Sigmoid colon (tissue), 4 donors: ENCODE measurements around the gene RNF169.
"Not testable (repeated sequence)": the region's sequence is repeated elsewhere in the genome, so short reads cannot be mapped to it uniquely, and the experiment has no call there.

Experiments used
- CTCF ChIP-seq, 4 experiments: fragments of 450-650 bp in 3 of 4; fragments of 200-600 bp in 1 of 4; IDR thresholded peaks; one replicate each; pipeline ENCODE4 v1.5.1; 2016 to 2019; ENCODE audit warnings: antibody characterized with exemption in 4 of 4, mild to moderate bottlenecking in 3 of 4, moderate library complexity in 2 of 4
- EP300 ChIP-seq, 4 donors: sonication (generic); formaldehyde crosslinking; IDR thresholded peaks; one replicate each; pipeline ENCODE4 v1.6.1; 2017; ENCODE audit warnings: antibody characterized with exemption in 4 of 4
- POLR2A ChIP-seq, 2 donors: fragments of 450-650 bp; IDR thresholded peaks; one replicate each; pipeline ENCODE4 v1.6.1; 2016; ENCODE audit warnings: antibody characterized with exemption in 2 of 2, mild to moderate bottlenecking in 2 of 2, moderate library complexity in 2 of 2
- POLR2AphosphoS5 ChIP-seq, 4 donors: sonication (generic); formaldehyde crosslinking; IDR thresholded peaks; one replicate each; pipeline ENCODE4 v1.6.1; 2017; ENCODE audit warnings: antibody characterized with exemption in 4 of 4

- TF ChIP-seq POLR2AphosphoS5, CTCF, POLR2A, EP300 (IDR thresholded peaks at IDR 0.05): not testable (repeated sequence)
Observed at GRCh38 chr11:74768172-74768651, 19.6 kb downstream of the RNF169 start.
